ENCODE data around the gene NSUN4.

GRCh38 chr1:46409063-46409372 is 68.4 kb downstream of the NSUN4 start:
- TF ChIP-seq CTCF (IDR thresholded peaks at IDR 0.05): no peak
- no peak for TF ChIP-seq POLR2A (IDR thresholded peaks at IDR 0.05)
